ENCODE data around the gene SYT8.

The SYT8 gene

GRCh38 chr11:1842149-1843097 lies 7.6 kb downstream of the SYT8 start:
- no peak overlapping the region for H3K27ac ChIP-seq
- no peak for DNase-seq (ENCODE audit: low read depth, low spot score)

GRCh38 chr11:1843098-1843473 lies 8.3 kb downstream of the SYT8 start:
- DNase-seq (ENCODE audit: low read depth, low spot score): no peak
- no peak overlapping the region for H3K27ac ChIP-seq

DNA sequence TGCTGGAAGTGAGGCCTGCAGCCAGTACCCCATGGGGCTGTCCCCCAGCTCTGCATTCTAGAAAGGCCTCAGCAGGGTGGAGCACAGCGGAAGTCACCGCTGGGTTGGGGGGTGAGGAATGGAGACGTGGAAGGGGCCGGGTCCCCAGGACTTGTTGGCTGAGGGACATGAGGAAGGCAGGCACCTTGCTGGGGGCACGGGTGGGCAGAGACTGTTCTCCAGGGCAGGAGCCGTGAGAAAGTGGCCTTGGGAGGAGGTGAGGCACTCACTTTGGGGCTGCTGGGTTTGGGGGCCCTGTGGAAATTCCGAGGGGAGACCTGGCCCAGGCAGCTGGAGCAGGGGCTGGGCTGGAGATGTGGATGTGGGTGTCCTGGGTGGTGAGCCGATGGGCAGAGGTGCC lies 9.0 kb downstream of the SYT8 start:
- no peak overlapping the region for H3K27ac ChIP-seq
- DNase-seq (ENCODE audit: low read depth, low spot score): no peak

- H3K27ac ChIP-seq: no peak overlapping the region
- no peak for DNase-seq (ENCODE audit: low read depth, low spot score)
Measured at GRCh38 chr11:1844221-1845094, 9.7 kb downstream of the SYT8 start.

DNA sequence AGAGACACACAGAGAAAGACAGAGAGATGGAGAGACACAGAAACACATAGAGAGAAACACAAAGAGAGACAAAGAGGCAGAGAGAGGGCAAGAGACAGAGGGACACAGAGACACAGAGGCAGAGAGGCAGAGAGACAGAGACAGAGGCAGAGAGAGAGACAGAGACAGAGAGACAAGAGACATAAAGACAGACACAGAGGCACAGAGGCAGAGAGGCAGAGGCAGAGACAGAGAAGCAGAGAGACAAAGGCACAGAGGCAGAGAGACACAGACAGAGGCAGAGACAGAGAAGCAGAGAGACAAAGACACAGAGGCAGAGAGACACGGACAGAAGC lies 10.3 kb downstream of the SYT8 start:
- DNase-seq (ENCODE audit: low read depth, low spot score): no peak
- no peak overlapping the region for H3K27ac ChIP-seq

GRCh38 chr11:1845561-1846452 lies 11.0 kb downstream of the SYT8 start:
- no peak for DNase-seq (ENCODE audit: low read depth, low spot score)
- H3K27ac ChIP-seq: no peak overlapping the region

DNA sequence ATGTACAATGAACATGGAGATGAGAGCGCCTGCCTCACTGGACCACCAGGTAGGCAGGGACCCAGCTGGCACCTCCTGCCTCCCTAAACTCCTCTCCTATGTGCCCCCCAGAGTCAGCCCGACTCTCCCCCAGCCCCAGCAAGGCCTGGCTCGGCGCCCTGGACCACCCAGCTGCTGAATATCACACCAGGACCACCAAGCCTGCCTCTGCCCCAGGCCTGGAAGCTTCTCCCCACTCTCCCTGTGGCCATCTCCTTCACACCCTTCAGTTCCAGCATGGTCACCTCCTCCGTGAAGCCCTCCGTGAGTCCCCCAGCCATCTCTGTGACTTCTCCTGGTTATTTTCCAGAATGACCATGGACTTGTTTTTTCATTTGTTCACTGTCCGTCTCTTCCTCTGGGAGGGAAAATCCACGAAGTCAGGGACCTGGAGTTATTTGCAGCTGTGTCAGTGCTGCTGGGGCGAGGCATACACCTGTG lies 11.7 kb downstream of the SYT8 start:
- H3K27ac ChIP-seq: no peak overlapping the region
- DNase-seq (ENCODE audit: low read depth, low spot score): no peak

- DNase-seq (ENCODE audit: low read depth, low spot score): no peak
- H3K27ac ChIP-seq: no peak overlapping the region
Measured at GRCh38 chr11:1847006-1847735, 12.4 kb downstream of the SYT8 start.

DNA sequence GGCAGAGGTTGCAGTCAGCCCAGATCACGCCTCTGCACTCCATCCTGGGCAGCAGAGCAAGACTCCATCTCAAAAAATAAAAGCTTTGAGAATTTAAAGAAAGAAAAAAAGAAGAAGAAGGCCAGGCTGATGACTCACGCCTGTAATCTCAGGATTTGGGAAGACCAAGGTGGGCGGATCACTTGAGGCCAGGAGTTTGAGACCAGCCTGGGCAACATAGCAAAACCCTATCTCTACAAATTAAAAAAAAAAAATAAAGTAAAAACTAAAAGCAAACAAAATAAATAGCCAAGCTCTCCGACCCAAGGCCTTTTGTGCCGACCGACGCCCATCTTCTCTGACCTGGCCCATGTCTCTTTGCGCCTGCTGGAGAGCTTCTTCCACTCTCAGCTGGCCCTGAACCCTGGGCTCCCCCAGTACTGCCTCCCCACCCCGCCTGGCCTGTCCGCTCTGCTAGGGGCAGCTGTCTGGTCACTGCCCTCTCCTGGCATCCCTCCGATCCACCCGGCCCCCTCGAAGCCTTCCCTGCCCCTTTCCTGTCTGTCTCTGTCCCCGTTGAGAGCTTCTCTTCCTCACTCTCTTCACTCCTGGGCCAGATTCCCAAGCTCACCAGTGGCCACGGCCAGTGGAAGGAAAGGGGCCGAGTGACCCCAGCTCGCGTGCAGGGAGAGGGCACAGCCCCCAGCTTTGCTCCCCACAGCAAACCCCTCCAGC lies 13.3 kb downstream of the SYT8 start:
- H3K27ac ChIP-seq: no peak overlapping the region
- no peak for DNase-seq (ENCODE audit: low read depth, low spot score)

DNA sequence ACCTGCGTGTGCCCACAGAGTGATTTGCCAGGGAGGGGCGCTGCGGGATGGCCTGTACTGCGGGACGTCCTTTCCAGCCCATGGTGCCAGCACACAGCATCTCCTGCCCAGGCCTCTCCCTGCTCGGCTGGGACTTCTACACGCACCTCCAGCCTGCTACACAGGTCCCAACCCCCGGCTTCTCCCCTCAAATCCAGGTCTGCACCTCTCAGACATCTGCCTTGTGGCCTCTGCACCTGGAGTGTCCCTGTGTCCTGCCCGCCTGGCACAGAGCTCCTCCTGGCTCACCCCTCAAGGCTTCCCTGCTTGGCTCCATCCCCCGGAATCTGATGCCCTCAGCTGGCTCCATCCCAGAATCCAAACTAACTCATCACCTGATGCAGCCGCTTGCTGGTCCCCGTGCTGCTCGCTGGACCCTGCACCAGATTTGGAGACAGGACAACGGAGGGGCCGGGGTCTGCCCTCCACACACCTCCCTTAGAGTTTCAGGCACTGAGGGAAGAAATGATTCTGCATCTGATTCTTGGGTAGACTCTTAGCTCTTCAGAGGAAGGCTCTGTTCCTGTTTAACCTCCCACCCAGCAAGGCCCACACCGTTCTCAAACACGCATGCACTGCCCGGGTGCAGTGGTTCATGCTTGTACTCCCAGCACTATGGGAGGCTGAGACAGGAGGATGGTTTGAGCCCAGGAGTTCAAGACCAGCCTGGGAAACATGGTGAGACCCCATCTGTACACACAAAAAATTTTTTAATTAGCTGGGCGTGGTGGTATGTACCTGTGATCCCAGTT lies 14.0 kb downstream of the SYT8 start:
- H3K27ac ChIP-seq: no peak overlapping the region
- DNase-seq (ENCODE audit: low read depth, low spot score): no peak

- no peak overlapping the region for H3K27ac ChIP-seq
- no peak for DNase-seq (ENCODE audit: low read depth, low spot score)
Measured at GRCh38 chr11:1851468-1852180, 16.8 kb downstream of the SYT8 start.

DNA sequence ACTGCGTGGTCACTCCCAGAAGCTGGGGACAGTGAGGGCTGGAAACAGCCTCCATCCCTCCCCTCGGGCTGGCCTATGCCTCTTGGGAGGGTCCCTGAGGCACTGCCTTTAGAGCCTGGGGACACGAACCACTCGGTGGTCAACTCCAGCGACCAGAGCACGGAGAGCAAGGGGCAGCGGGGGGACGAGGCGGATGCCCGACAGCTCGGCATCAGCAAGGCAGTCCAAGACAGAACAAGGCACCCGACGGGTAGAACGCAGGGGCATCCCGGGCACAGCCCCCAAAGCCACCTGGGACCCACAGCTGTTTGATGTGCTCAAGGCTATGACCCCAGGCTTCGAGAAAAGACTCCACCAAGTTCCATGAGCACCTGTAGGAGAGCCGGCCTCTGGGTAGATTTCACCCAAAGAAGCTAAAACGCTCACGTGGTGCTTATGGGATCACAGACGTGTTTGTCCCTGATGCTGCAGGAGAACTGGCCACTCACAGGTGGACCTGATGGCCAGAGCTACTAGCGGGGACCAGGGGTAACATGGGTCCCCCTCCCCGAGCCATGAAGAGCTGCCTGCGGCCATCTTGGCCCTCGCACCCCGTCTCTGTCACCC lies 17.6 kb downstream of the SYT8 start:
- no peak for DNase-seq (ENCODE audit: low read depth, low spot score)
- no peak overlapping the region for H3K27ac ChIP-seq

DNA sequence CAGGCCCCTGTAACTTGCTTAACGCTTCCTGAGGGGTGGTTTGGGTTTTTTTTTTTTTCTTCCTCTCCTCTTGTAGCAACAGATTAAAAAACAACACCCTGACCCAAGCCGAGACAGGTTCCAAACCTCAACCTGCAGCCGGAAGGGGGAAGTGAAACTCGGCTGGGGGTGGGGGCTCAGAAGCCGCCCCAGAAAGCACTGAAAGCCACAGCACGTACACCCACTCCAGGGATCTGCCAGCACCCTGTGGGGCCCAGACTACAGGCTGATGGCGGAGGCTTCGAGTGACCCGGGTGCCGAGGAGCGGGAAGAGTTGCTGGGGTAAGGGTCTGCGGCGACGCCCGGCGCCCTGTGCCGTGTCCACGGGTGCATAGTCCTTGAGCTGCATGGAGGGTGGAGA lies 18.1 kb downstream of the SYT8 start, which contains the start of gene LSP1:
LSP1 (plus strand) TSS at position 208 of the 400 bp plus-strand sequence; CDS start at position 269, 61 bp downstream.
- no peak within 1 kb of the TSS for H3K27ac ChIP-seq
- DNase-seq (ENCODE audit: low read depth, low spot score): no peak

DNA sequence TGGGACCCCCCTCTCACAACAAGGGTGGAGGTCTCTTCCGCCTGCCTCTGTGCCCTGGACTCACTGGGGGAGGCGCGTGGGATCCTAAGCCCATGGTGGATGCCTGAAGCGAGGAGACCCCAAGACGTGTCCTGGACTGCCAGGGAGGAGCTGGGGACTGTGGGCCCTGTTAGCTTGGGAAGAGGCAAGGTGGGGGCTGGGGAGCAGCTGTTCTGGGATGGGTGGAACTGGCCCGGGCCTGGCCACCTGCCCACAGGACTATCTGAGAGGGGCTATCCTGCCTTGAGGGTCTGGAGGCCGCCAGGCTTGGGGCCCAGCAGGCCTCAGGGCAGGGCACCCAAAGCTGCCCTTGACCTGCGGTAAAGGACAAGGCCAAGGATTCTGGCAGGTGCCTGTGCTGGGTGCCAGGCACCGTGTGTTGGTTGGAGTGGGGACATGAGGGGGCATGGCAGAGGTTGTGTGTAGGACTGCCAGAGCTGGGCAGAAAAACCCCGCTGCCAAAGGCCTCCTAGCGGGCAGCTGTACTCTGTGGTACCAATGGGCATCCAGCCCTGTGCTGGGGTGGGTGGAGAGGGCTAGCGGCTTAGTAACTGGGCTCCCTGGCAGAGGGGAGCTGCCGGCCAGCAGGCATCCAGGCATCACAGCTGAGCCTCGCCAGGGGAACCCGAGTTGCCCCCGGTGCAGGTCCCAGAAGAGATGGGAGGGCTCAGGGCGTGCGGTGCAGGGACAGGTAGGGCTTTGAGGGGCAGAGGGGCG lies 18.8 kb downstream of the SYT8 start:
- no peak overlapping the region for H3K27ac ChIP-seq
- no peak for DNase-seq (ENCODE audit: low read depth, low spot score)

DNA sequence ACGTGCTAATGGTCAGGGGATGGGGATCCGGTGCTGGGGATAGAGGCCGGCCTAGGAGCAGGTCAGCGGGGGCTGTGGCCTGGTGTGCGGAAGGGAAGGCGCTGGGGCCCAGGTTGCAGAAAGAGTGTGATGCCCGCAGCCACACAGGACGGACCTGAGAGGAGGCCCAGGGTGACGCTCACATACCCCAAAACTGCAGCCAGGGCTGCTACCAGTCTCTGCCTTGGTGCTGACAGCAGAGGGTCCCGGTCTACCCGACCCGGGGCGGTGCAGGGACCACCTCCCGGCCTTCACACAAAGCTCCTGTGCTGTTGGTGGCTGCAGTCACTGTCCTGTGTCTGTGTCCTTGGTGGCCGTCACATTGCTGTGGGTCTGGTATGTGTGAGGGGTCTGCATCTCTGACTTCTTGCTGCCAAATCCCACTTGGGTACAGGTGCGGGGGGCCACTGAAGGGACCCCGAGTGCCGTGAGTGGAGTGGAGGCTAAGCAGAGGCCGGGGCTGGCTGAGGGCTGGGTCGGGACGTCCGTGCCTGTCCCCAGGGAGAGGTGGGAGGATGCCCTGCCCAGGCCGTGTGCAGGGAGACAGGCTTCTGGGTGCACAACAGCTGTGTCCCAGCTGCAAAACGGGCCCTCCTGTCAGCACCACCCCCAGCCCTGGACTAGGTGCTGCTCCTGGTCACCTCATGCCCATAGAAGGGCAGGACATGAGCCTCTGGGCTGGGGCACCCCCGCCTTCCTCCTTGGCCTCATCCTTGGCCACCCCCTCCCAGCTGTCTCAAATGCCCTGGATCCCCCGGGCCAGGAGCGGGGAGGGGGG lies 19.6 kb downstream of the SYT8 start:
- no peak for DNase-seq (ENCODE audit: low read depth, low spot score)
- H3K27ac ChIP-seq: no peak overlapping the region
